IPS-20b (cell line): Measurements from ENCODE around the gene TPM3.
A peak's percentile ranks its signal among the peaks of the same experiment; 100 is the strongest.

Experiments
- H3K27ac ChIP-seq: one replicate; pipeline ENCODE4 v1.5.1; 2013; ENCODE audit warnings: low read length
- H3K27me3 ChIP-seq: 2 replicates; pipeline ENCODE4 v1.6.1; 2013; ENCODE audit warnings: mild to moderate bottlenecking, low read length, inconsistent platforms; ENCODE audit not compliant: insufficient read depth
- H3K36me3 ChIP-seq: 2 replicates; pipeline ENCODE4 v1.6.1; 2013; ENCODE audit warnings: low read depth, mild to moderate bottlenecking, inconsistent platforms, low read length, moderate library complexity; ENCODE audit not compliant: insufficient read depth
- H3K4me1 ChIP-seq: 2 replicates; pipeline ENCODE4 v1.6.1; 2013; ENCODE audit warnings: mild to moderate bottlenecking, control low read depth, inconsistent platforms, low read length, moderate library complexity; ENCODE audit not compliant: insufficient read depth
- H3K4me3 ChIP-seq: 2 replicates; pipeline ENCODE4 v1.5.1; 2013; ENCODE audit warnings: mild to moderate bottlenecking, low read length, inconsistent platforms
- H3K9ac ChIP-seq: 2 replicates; pipeline ENCODE4 v1.6.1; 2013; ENCODE audit warnings: low read depth, mild to moderate bottlenecking, inconsistent platforms, low read length, moderate library complexity
- H3K9me3 ChIP-seq: 2 replicates; pipeline ENCODE4 v1.6.1; 2013; ENCODE audit warnings: mild to moderate bottlenecking, low read depth, low read length, inconsistent platforms; ENCODE audit not compliant: insufficient read depth

Gene TPM3

GRCh38 chr1:154199563-154199879, 7.6 kb upstream of the TPM3 start:
- H3K9me3 ChIP-seq = no peaks in the 10 kb centered on the region
- no peaks in the 10 kb centered on the region; the same call in 1 of the 2 replicates for H3K4me1 ChIP-seq
- no peaks in the 10 kb centered on the region for H3K36me3 ChIP-seq
- 0 out of 2 replicates have a peak overlapping the region, but pooled peaks have one; percentile 5 for H3K9ac ChIP-seq
- H3K4me3 ChIP-seq = 0 out of 2 replicates have a peak overlapping the region, but pooled peaks have one; percentile 27
- no peak overlapping the region for H3K27ac ChIP-seq
- no peaks in the 10 kb centered on the region for H3K27me3 ChIP-seq

GRCh38 chr1:154198756-154199562, 7.1 kb upstream of the TPM3 start:
- Histone ChIP-seq H3K9me3 (no peaks in the 10 kb centered on the region), H3K4me1 (no peaks in the 10 kb centered on the region; the same call in 1 of the 2 replicates), H3K4me3 (peak overlapping the region; percentile 27; the same call in 1 of the 2 replicates), H3K27me3 (no peaks in the 10 kb centered on the region), H3K36me3 (no peaks in the 10 kb centered on the region), H3K9ac (0 out of 2 replicates have a peak overlapping the region, but pooled peaks have one; percentile 5), H3K27ac (no peak overlapping the region)

- Histone ChIP-seq H3K27ac (no peak overlapping the region), H3K9ac (no peak overlapping the region), H3K27me3 (peaks cover 10% of the 10 kb centered on the region; the same call in 1 of the 2 replicates), H3K36me3 (no peaks in the 10 kb centered on the region), H3K9me3 (no peaks in the 10 kb centered on the region), H3K4me1 (peaks cover 3% of the 10 kb centered on the region; the same call in 1 of the 2 replicates), H3K4me3 (no peak overlapping the region)
Measured at GRCh38 chr1:154193821-154194220, 1.9 kb upstream of the TPM3 start.

- H3K27me3 ChIP-seq = peaks cover 10% of the 10 kb centered on the region; the same call in 1 of the 2 replicates
- peaks cover 8% of the 10 kb centered on the region; the same call in 1 of the 2 replicates for H3K4me1 ChIP-seq
- no peak overlapping the region for H3K27ac ChIP-seq
- H3K9me3 ChIP-seq = no peaks in the 10 kb centered on the region
- peak overlapping the region; percentile 40; the same call in 1 of the 2 replicates for H3K9ac ChIP-seq
- no peak overlapping the region for H3K4me3 ChIP-seq
- H3K36me3 ChIP-seq = no peaks in the 10 kb centered on the region
Measured at GRCh38 chr1:154192476-154192875, 576 bp upstream of the TPM3 start.

GRCh38 chr1:154190550-154190949, 1.4 kb downstream of the TPM3 start:
- H3K27me3 ChIP-seq = peaks cover 10% of the 10 kb centered on the region; the same call in 1 of the 2 replicates
- H3K9ac ChIP-seq = no peak overlapping the region
- no peak overlapping the region for H3K4me3 ChIP-seq
- no peaks in the 10 kb centered on the region for H3K36me3 ChIP-seq
- no peaks in the 10 kb centered on the region for H3K9me3 ChIP-seq
- H3K27ac ChIP-seq = no peak overlapping the region
- peaks cover 24% of the 10 kb centered on the region; the same call in 1 of the 2 replicates for H3K4me1 ChIP-seq

- Histone ChIP-seq H3K36me3 (no peaks in the 10 kb centered on the region), H3K9ac (peak overlapping the region; percentile 66; the same call in 1 of the 2 replicates), H3K4me1 (peaks cover 21% of the 10 kb centered on the region; the same call in 1 of the 2 replicates), H3K27me3 (no peaks in the 10 kb centered on the region), H3K4me3 (peak overlapping the region; percentile 43), H3K27ac (peak overlapping the region; percentile 63), H3K9me3 (no peaks in the 10 kb centered on the region)
Measured at GRCh38 chr1:154186852-154187501, 4.9 kb downstream of the TPM3 start.

- Histone ChIP-seq H3K4me3 (peak overlapping the region; percentile 43), H3K9ac (peak overlapping the region; percentile 66; the same call in 1 of the 2 replicates), H3K27me3 (no peaks in the 10 kb centered on the region), H3K27ac (peak overlapping the region; percentile 63), H3K9me3 (no peaks in the 10 kb centered on the region), H3K4me1 (peaks cover 24% of the 10 kb centered on the region; the same call in 1 of the 2 replicates), H3K36me3 (no peaks in the 10 kb centered on the region)
Measured at GRCh38 chr1:154186177-154186576, 5.7 kb downstream of the TPM3 start.

- Histone ChIP-seq H3K27me3 (no peaks in the 10 kb centered on the region), H3K4me3 (peak overlapping the region; percentile 83), H3K9me3 (no peaks in the 10 kb centered on the region), H3K36me3 (peaks cover 21% of the 10 kb centered on the region; the same call in 1 of the 2 replicates), H3K4me1 (peaks cover 43% of the 10 kb centered on the region), H3K9ac (peak overlapping the region; percentile 86), H3K27ac (peak overlapping the region; percentile 73)
Measured at GRCh38 chr1:154183046-154183915, 8.6 kb downstream of the TPM3 start.

GRCh38 chr1:154182344-154183045, 9.4 kb downstream of the TPM3 start:
- peak overlapping the region; percentile 81 for H3K9ac ChIP-seq
- H3K27me3 ChIP-seq = no peaks in the 10 kb centered on the region
- H3K27ac ChIP-seq = peak overlapping the region; percentile 2
- no peaks in the 10 kb centered on the region for H3K9me3 ChIP-seq
- H3K4me3 ChIP-seq = peak overlapping the region; percentile 83
- peaks cover 43% of the 10 kb centered on the region for H3K4me1 ChIP-seq
- H3K36me3 ChIP-seq = peaks cover 29% of the 10 kb centered on the region; the same call in 1 of the 2 replicates

- peaks cover 38% of the 10 kb centered on the region for H3K4me1 ChIP-seq
- peaks cover 34% of the 10 kb centered on the region; the same call in 1 of the 2 replicates for H3K36me3 ChIP-seq
- H3K9me3 ChIP-seq = no peaks in the 10 kb centered on the region
- H3K4me3 ChIP-seq = peak overlapping the region; percentile 83
- H3K9ac ChIP-seq = peak overlapping the region; percentile 81
- H3K27me3 ChIP-seq = no peaks in the 10 kb centered on the region
- no peak overlapping the region for H3K27ac ChIP-seq
Measured at GRCh38 chr1:154181944-154182343, 10.0 kb downstream of the TPM3 start.
